Medulla oblongata (tissue), 1 donor: ENCODE results near the gene TTI1.

Source experiments
- DNase-seq: peaks from one replicate; pipeline ENCODE4 v3.0.0-alpha.2; 2015; ENCODE audit errors: extremely low spot score

Gene TTI1

DNA sequence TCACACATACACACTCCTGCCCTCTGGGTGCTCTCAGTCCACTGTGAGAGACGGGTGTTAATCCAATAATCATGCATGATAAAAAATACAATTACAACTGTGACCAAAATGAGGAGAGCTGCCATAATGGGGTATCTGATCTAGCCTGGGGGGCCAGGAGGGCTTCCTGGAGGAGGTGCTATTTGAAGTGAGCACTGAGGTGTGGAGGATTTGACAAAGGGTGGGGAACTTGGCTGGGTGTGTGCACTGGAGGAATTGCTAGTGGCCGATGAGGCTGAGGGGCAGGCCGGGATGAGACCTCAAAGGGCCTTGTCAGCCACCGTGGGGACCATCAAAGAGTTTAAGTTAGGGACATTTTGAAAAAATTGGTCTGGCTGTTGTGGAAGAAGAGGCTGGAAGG lies 95.6 kb downstream of the TTI1 start:
- DNase-seq: no peak

- DNase-seq: no peak
Measured at GRCh38 chr20:37936451-37936850, 96.8 kb downstream of the TTI1 start.

GRCh38 chr20:37936041-37936440 lies 97.2 kb downstream of the TTI1 start:
- no peak for DNase-seq

DNA sequence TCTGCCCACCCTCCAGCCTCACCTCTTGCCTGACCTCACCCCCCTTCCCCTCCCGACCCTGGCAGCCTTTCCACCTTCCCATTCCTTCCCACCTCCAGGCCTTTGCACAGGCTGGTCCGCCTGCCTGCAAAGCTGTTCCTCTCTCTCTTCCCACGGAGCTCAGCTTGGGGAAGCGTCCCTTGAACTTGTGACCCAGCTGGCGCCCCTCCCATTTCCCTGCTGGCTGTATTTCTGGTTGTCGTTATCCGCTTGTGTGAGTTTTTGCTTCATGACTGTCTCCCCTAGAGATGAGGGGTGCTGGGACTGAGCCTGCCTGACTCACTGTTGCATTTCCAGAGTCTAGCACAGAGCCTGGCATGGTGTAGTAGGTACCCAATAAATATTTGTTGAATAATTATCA lies 97.8 kb downstream of the TTI1 start:
- no peak for DNase-seq

GRCh38 chr20:37934634-37935375 lies 98.5 kb downstream of the TTI1 start:
- no peak for DNase-seq

DNA sequence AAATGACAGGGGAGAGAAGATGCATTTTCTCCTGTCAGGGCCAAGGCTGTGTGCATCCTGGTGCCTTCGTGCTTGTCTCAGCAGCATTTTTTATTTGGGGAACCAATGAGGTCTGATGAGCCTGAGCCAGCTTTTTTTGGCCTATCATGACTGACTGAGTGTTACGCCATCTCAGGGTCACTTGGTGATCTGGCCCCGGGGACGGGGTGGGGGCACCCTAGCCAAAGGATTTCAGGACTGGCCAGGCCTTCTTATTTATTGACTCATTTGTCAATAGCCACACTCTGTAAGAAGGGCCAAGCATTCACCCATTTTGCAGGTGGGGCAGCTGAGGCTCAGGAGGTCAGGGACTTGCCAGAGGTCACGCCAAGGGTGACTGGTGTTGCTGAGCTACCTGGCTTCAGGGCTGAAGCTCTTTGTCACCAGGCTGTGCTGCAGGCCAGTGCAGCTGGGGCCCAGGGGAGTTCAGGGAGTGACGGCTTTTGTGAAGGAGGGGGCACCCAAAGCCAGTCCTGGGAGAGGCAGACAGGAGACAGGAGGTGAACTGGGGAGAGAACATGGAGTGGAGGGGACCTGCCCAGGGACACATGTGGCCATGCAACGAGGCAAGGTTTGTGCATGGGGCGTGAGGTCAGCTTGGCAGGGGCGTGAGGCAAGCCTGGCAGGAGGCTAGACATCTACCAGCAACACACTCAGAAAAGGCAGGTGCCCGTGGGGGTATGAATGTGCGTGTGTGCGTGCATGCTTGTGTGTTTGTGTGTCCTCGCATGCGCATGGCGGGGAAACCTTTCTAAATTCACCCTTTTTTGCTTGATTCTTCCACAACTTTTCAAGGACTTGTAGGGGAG lies 99.2 kb downstream of the TTI1 start:
- no peak for DNase-seq
